Astrocyte of the cerebellum (primary cell): Measurements from ENCODE around the gene TMEM141.
A peak's percentile ranks its signal among the peaks of the same experiment; 100 is the strongest.
"Not testable (repeated sequence)": the region's sequence is repeated elsewhere in the genome, so short reads cannot be mapped to it uniquely, and the experiment has no call there.

Experiments used
- DNase-seq: peaks from one replicate; pipeline ENCODE4 v3.0.0-alpha.2; 2011; ENCODE audit warnings: low read depth
- H3K4me3 ChIP-seq: 2 replicates; pipeline ENCODE4 v1.5.1; 2011; ENCODE audit warnings: mild to moderate bottlenecking, low read depth, low read length, moderate library complexity
- in situ Hi-C: cut with HindIII; loops from 2 replicates; pipeline ENCODE4 v1.10.0; 2017; ENCODE audit warnings: low sequenced_read_pairs
- TF ChIP-seq, protein P1 (sequence below): IDR thresholded peaks from 2 replicates; pipeline ENCODE4 v1.5.1; 2012; ENCODE audit warnings: low read length, low read depth, moderate library complexity, mild to moderate bottlenecking; ENCODE audit errors: missing control alignments

TMEM141 gene

DNA sequence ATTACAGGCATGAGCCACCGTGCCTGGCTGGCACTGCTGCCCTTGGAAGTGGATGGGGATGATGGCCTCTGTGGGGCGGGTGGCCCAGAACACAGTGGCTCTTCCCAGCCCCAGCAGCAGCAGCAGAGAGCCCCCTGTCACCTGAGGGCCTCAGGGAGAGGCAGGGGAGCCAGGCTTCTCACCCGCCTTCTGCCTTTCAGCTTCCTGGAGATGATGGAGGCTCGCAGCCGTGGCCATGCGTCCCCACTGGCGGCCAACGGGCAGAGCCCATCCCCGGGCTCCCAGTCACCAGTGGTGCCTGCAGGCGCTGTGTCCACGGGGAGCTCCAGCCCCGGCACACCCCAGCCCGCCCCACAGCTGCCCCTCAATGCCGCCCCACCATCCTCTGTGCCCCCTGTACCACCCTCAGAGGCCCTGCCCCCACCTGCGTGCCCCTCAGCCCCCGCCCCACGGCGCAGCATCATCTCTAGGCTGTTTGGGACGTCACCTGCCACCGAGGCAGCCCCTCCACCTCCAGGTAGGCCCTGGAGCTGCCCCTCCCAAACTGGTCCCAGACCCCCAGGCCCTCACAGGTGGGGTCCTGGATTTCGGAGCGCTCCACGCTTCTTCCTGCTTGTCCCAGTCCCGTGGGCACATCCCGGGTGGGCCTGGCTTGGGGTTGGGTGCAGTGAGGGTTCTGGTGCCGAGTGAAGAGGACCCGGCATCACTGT, 46.2 kb downstream of the TMEM141 start:
- no peak for DNase-seq
- H3K4me3 ChIP-seq, result no peak overlapping the region
- in situ Hi-C loops, result no loop called here

DNA sequence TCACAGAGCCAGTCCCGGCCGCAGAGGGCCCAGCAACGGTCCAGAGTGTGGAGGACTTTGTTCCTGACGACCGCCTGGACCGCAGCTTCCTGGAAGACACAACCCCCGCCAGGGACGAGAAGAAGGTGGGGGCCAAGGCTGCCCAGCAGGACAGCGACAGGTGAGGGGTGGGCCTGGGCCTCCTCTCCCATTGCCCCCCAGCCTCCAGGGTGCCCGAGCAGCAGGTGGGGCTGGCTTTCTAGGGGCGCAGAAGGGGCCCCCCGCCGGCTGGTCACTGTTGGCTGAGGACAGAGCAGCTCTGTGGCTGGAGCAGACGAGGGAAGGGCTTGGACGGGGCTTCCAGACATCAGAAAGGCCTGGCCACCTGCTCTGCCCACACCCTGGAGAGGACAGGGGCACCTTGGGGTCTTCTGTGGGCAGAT, 46.7 kb downstream of the TMEM141 start:
- H3K4me3 ChIP-seq, in situ Hi-C loops, DNase-seq: not testable (repeated sequence)

More for the DNA sequence above, 46.2 kb downstream of the TMEM141 start:
- TF ChIP-seq, protein P1, sequence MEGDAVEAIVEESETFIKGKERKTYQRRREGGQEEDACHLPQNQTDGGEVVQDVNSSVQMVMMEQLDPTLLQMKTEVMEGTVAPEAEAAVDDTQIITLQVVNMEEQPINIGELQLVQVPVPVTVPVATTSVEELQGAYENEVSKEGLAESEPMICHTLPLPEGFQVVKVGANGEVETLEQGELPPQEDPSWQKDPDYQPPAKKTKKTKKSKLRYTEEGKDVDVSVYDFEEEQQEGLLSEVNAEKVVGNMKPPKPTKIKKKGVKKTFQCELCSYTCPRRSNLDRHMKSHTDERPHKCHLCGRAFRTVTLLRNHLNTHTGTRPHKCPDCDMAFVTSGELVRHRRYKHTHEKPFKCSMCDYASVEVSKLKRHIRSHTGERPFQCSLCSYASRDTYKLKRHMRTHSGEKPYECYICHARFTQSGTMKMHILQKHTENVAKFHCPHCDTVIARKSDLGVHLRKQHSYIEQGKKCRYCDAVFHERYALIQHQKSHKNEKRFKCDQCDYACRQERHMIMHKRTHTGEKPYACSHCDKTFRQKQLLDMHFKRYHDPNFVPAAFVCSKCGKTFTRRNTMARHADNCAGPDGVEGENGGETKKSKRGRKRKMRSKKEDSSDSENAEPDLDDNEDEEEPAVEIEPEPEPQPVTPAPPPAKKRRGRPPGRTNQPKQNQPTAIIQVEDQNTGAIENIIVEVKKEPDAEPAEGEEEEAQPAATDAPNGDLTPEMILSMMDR, result no peak

DNA sequence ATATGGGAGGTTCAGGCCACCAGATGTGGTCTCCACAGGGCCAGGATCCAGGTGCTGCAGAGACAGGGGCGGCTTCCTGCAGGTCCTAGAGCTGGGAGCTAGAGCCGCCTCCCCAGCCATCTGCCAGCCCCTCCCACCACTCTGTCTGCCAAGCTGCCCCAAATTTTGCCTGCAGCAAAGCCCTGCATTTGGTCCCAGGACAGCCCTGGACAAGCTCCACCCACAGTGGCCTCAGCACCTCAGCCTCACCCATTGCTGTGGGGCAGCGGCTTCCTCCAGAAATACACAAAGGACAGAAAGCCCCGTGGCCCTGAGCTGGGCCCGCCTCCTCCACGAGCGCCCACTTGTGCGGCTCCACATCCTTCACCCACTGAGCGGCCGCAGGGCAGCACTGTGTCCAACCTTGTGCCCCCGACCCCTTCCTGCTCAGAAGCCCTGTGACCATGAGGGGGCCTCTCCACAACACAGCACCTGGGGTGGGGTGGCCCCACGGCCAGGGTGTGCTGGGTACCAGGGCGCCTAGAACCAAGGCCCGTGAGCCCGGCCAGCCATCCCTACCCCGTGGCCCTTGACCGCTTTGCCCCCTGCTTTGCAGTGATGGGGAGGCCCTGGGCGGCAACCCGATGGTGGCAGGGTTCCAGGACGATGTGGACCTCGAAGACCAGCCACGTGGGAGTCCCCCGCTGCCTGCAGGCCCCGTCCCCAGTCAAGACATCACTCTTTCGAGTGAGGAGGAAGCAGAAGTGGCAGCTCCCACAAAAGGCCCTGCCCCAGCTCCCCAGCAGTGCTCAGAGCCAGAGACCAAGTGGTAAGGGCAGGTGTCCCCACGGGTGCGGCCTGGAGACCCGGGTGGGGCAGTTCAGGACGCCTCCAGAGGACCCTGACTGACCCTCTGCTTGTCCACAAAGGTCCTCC, 47.4 kb downstream of the TMEM141 start:
- in situ Hi-C loops, result no loop called here
- DNase-seq, result no peak
- TF ChIP-seq, protein P1, result no peak
- H3K4me3 ChIP-seq, result no peak overlapping the region

DNA sequence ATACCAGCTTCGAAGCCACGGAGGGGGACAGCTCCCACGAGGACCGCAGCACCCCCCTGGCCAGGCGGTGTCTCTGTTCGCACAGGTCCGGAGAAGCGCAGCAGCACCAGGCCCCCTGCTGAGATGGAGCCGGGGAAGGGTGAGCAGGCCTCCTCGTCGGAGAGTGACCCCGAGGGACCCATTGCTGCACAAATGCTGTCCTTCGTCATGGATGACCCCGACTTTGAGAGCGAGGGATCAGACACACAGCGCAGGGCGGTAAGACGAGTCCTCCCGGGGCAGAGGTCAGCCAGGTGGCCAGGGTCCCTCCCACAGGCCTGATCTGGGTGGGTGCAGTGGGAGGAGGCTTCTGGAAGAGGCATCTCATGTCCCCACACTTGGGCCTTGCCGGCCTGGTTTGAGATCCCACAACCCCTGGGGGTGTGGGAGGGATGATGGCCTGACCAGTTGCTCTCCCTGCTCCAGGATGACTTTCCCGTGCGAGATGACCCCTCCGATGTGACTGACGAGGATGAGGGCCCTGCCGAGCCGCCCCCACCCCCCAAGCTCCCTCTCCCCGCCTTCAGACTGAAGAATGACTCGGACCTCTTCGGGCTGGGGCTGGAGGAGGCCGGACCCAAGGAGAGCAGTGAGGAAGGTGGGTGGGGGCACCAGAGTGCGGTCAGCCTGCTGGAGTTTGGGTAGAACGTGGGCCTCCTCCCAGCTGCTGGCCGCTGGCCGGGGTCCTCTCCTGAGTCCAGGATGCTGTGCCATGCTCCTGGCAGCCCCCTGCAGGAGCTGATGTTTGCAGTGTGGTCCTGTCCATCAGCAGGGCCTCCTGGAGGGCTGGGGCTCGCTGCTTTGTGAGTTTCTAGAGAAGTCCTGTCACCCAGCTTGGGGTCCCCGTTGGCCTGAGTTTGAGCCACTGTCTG, 48.3 kb downstream of the TMEM141 start:
- in situ Hi-C loops, result no loop called here
- TF ChIP-seq, protein P1, result no peak
- DNase-seq, result no peak
- no peak overlapping the region for H3K4me3 ChIP-seq

DNA sequence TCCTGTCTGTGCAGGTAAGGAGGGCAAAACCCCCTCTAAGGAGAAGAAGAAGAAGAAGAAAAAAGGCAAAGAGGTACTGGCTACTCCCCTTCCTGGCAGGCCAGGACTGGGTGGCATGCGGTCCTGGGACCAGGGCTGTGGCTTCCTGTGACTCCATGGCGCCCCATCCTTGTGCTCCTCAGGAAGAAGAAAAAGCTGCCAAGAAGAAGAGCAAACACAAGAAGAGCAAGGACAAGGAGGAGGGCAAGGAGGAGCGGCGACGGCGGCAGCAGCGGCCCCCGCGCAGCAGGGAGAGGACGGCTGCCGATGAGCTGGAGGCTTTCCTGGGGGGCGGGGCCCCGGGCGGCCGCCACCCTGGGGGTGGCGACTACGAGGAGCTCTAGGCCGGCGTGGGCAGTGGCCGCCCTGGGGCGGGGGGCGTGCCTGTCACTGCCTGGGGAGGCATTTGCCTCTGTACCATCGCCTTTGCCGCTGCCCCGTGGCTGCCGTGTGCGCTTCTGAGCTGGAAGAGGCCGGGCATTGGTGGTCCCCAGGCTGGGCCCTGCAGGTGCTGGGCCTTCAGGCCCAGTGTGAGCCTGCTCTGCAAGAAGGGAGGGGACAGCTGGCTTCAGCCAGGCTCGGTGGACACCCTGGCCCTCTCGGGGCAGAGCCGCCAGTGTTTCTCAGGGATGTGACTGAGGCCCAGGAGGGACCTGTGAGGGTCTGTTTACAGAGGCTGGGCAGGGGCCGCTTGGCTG, 49.2 kb downstream of the TMEM141 start:
- in situ Hi-C loops, result no loop called here
- H3K4me3 ChIP-seq, result no peak overlapping the region
- no peak for DNase-seq
- TF ChIP-seq, protein P1, result no peak

DNA sequence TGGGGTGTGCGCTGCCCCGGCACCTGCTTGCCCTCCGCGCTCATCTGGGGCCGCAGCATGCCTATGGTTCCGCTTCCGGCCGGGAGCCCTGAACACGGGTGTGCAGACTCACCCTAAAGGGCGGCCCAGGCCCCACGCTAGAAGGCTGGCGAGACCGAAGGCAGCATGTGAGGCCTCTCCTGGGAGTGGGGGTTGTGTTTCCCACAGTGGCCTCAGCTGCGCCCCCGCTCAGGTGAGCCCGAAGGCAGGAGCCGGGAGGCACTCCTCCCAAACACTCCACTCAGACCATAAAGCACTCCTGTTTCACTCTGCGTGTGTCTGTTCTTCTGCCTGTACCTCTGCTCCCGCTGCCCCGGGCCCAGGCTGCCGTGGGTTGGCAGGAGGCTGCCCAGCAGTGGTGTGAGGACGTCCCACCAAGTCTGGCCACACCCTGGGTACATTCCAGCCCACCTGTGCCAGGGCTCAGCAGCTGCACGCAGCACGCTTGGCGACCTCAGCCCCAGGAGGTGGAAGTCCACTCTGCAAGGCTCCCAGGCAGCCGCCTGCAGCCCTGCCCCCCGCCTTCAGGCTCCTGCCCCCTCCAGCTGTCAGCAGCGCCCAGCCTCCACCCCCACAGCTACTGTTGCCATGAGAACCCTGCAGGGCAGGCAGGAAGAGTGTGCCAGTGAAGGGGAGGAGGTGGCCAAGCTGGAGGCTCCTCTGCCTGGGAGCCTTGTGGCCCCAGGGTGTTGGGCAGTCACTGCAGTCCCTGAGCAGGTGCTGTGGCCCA, 49.9 kb downstream of the TMEM141 start:
- TF ChIP-seq, protein P1, result no peak
- H3K4me3 ChIP-seq, result no peak overlapping the region
- DNase-seq, result no peak
- in situ Hi-C loops, result no loop called here

DNA sequence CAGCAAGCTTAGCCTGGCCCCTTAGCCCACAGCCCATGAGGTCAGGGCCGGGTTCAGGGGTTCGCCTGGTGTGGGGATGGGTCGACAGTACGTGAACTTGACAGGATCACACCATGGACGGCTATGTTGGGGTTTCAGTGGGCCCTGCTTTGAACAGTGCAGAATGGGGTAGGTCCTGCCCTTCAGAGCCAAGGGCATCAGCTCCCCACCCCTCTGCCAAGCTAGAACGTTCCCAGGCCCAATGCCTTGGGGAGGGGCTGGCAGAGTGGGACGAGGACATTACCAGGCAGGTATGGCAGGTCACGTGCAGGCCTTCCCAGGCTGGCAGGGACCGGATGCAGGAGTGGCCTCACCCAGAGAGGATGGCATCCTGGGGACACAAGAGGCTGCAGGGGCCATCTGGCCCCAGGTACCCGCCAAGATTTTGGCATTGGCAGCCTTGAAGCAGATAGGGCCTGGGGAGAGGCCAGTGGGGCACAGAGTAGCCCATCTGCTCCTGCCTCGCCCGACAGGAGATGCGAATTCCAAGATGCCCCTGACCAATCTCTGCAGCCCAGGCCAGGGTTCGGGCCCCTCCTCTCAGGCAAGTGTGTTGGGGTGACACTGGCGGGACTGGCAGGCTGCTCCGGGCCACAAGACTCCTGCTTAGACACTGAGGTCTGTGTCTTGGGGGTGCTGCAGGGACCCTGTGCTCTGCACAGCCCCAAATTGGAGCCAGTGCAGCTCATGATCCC, 50.7 kb downstream of the TMEM141 start:
- in situ Hi-C loops, DNase-seq: not testable (repeated sequence)
- peak overlapping the region; percentile 48 for H3K4me3 ChIP-seq
